PC-9 (cell line): Measurements from ENCODE around the gene LSP1. TPM values are rescaled to one million over a fixed set of nuclear protein-coding genes. Genes with fewer than 3 reads are reported as not detected.

Source experiments
- BruUV-seq: library from RNA; stranded (reverse); fragments of 400-500 nt; replicated peaks from 2 replicates; lab custom pipeline; 2021; lab: Mats Ljungman, UMichigan
- CTCF ChIA-PET: fragments of 300-600 bp; sonication (Branson Sonifier 250); formaldehyde crosslinking; loops from one replicate; lab custom pipeline; 2022; ENCODE audit warnings: antibody characterized with exemption; lab: Charles Lee
- POLR2A ChIA-PET: fragments of 300-600 bp; sonication (Branson Sonifier 250); formaldehyde crosslinking; loops from one replicate; lab custom pipeline; 2022; ENCODE audit warnings: antibody characterized with exemption; ENCODE audit not compliant: unreplicated experiment; lab: Charles Lee
- DNase-seq, 2 experiments: peaks; one replicate each; pipeline versions ENCODE4 v3.0.0 to v3.0.0-alpha.2; 2015 to 2022; ENCODE audit warnings: mixed read lengths in 1 of 2
- H2AFZ ChIP-seq: fragments of 200-600 bp; sonication (generic); 2 replicates; pipeline ENCODE4 v1.8.1; 2017; ENCODE audit warnings: antibody characterized with exemption
- H3F3A ChIP-seq: fragments of 200-600 bp; sonication (generic); 2 replicates; pipeline ENCODE4 v1.8.1; 2017; ENCODE audit warnings: antibody characterized with exemption, mild to moderate bottlenecking, low read depth; ENCODE audit not compliant: insufficient read depth
- H3K27ac ChIP-seq: fragments of 200-600 bp; sonication (generic); 2 replicates; pipeline ENCODE4 v1.6.1; 2016; ENCODE audit warnings: mixed run types
- H3K27me3 ChIP-seq: fragments of 200-600 bp; sonication (generic); 2 replicates; pipeline ENCODE4 v1.6.1; 2016; ENCODE audit warnings: low read depth, mixed run types; ENCODE audit not compliant: insufficient read depth
- H3K36me3 ChIP-seq: fragments of 200-600 bp; sonication (generic); 2 replicates; pipeline ENCODE4 v1.6.1; 2016; ENCODE audit warnings: low read depth, mixed run types
- H3K4me1 ChIP-seq: fragments of 200-600 bp; sonication (generic); replicated peaks from 2 replicates; pipeline ENCODE4 v1.6.1; 2016; ENCODE audit warnings: mixed run types; ENCODE audit not compliant: insufficient read depth
- H3K4me2 ChIP-seq: fragments of 200-600 bp; sonication (generic); 2 replicates; pipeline ENCODE4 v1.6.1; 2017; ENCODE audit warnings: mixed run types
- H3K4me3 ChIP-seq: fragments of 200-600 bp; sonication (generic); 2 replicates; pipeline ENCODE4 v1.6.1; 2016; ENCODE audit warnings: mixed run types
- H3K79me2 ChIP-seq: fragments of 200-600 bp; sonication (generic); 2 replicates; pipeline ENCODE4 v1.6.1; 2017; ENCODE audit warnings: low read depth, mixed run types
- H3K9me2 ChIP-seq: fragments of 200-600 bp; sonication (generic); 2 replicates; pipeline ENCODE4 v1.8.1; 2017; ENCODE audit warnings: mild to moderate bottlenecking; ENCODE audit not compliant: insufficient read depth
- H3K9me3 ChIP-seq: fragments of 200-600 bp; sonication (generic); 2 replicates; pipeline ENCODE4 v1.8.1; 2016; ENCODE audit warnings: low read depth; ENCODE audit not compliant: insufficient read depth
- H4K20me1 ChIP-seq: fragments of 200-600 bp; sonication (generic); 2 replicates; pipeline ENCODE4 v1.8.1; 2017; ENCODE audit not compliant: insufficient read depth
- EZH2 ChIP-seq: fragments of 200-600 bp; sonication (generic); IDR thresholded peaks from 2 replicates; pipeline ENCODE4 v1.8.0; 2017; ENCODE audit warnings: antibody characterized with exemption, low read depth
- intact Hi-C: fragments of 100-400 bp; cut with micrococcal nuclease; formaldehyde crosslinking; loops from one replicate; pipeline ENCODE4 v1.10.0; 2022; ENCODE audit not compliant: unreplicated experiment
- total RNA-seq: library from RNA; stranded (reverse); gene quantifications from 2 replicates; pipeline ENCODE4 v1.2.3, GENCODE V29; 2021
- TF ChIP-seq, protein P1 (sequence below): fragments of 200-600 bp; sonication (generic); conservative IDR thresholded peaks from 2 replicates; pipeline ENCODE4 v1.6.1; 2017; ENCODE audit warnings: mixed run types, antibody characterized with exemption, mild to moderate bottlenecking, moderate library complexity

The LSP1 gene
- total RNA-seq, 1 experiment from 2014 or later = 2.6 TPM

DNA sequence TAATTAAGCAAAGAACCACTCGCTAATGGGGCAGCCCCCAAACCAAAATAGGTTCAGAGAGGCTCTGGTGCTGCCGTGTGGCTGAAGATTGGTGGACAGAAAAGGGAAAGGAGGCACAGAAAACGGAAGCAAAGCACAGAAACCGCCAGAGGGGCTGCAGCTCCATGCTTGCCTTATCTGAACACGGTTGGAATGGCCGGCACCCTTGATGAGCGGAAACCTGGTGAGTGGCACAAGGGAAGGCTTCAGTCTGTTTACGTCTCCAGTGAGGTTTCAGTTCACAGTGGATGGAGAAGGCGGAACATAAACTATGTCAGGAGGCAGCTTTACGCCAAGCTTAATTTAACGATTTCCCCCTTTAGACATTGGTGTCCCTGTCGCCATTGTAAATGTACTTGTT, 44.0 kb downstream of the LSP1 start:
- Histone ChIP-seq H3K9me3 (no peaks in the 10 kb centered on the region), H3K4me2 (no peak overlapping the region), H3K4me1 (no peaks in the 10 kb centered on the region), H3K79me2 (no peaks in the 10 kb centered on the region), H4K20me1 (no peaks in the 10 kb centered on the region), H3F3A (no peaks in the 10 kb centered on the region), H3K36me3 (no peaks in the 10 kb centered on the region), H3K27ac (no peak overlapping the region), H3K4me3 (no peak overlapping the region), H3K27me3 (peaks cover 53% of the 10 kb centered on the region), H2AFZ (no peak overlapping the region), H3K9me2 (no peaks in the 10 kb centered on the region)
- intact Hi-C loops = no loop called here
- ChIA-PET CTCF (no interaction called here), POLR2A (no interaction called here)
- no peak for DNase-seq
- BruUV-seq = no TSS peak
- TF ChIP-seq, protein P1, sequence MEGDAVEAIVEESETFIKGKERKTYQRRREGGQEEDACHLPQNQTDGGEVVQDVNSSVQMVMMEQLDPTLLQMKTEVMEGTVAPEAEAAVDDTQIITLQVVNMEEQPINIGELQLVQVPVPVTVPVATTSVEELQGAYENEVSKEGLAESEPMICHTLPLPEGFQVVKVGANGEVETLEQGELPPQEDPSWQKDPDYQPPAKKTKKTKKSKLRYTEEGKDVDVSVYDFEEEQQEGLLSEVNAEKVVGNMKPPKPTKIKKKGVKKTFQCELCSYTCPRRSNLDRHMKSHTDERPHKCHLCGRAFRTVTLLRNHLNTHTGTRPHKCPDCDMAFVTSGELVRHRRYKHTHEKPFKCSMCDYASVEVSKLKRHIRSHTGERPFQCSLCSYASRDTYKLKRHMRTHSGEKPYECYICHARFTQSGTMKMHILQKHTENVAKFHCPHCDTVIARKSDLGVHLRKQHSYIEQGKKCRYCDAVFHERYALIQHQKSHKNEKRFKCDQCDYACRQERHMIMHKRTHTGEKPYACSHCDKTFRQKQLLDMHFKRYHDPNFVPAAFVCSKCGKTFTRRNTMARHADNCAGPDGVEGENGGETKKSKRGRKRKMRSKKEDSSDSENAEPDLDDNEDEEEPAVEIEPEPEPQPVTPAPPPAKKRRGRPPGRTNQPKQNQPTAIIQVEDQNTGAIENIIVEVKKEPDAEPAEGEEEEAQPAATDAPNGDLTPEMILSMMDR = no peak
- TF ChIP-seq EZH2 = no peak

DNA sequence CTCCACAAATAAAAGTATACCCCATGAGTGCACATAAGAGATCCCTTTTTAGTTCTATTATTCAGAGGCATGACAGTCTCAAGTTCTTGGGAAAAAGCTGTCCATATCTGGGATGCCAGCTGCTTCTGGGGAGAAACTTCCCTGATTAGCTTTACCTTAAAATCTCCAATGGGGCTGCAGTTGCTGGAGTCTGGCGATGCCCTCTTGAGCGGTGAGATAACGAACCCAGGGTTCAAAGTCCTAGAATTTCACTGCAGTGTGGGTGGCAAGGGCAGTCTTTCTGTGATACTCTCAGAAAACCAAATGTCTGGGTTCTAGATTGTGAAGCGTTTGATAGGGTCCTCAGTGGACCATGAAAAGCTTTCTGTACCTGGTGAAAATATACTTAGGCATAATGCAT, 46.2 kb downstream of the LSP1 start:
- Histone ChIP-seq H3K9me2 (no peaks in the 10 kb centered on the region), H3K36me3 (no peaks in the 10 kb centered on the region), H3K4me2 (no peak overlapping the region), H3K27ac (no peak overlapping the region), H3K4me3 (no peak overlapping the region), H4K20me1 (no peaks in the 10 kb centered on the region), H3K4me1 (no peaks in the 10 kb centered on the region), H3K79me2 (no peaks in the 10 kb centered on the region), H3F3A (no peaks in the 10 kb centered on the region), H2AFZ (no peak overlapping the region), H3K27me3 (peaks cover 55% of the 10 kb centered on the region), H3K9me3 (no peaks in the 10 kb centered on the region)
- no TSS peak for BruUV-seq
- DNase-seq = no peak
- ChIA-PET CTCF (no interaction called here), POLR2A (no interaction called here)
- TF ChIP-seq, protein P1 = no peak
- TF ChIP-seq EZH2 = no peak
- intact Hi-C loops = no loop called here

DNA sequence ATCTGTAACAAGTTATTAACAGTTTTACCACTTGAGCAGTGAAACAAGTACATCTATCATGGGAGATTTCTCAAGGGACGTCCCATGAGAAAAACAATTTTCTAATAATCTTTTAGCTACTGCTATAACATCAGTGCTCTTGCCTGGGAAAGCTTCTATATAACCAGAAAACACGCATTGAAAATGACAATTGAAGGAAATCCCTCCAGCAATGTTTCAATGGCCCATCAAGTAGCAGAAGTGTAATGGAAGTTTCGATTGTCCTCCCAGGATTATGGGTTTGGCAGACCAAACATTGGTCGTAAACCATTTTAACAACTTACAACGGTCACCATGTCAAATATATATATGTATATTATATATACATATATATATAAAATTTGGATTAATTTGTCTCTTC, 46.8 kb downstream of the LSP1 start:
- H3K79me2 ChIP-seq = no peaks in the 10 kb centered on the region
- ChIA-PET CTCF (no interaction called here), POLR2A (no interaction called here)
- no peak overlapping the region for H2AFZ ChIP-seq
- H3F3A ChIP-seq = no peaks in the 10 kb centered on the region
- no peaks in the 10 kb centered on the region for H4K20me1 ChIP-seq
- BruUV-seq = no TSS peak
- no peaks in the 10 kb centered on the region for H3K36me3 ChIP-seq
- TF ChIP-seq EZH2 = no peak
- H3K27me3 ChIP-seq = peaks cover 55% of the 10 kb centered on the region
- no peaks in the 10 kb centered on the region for H3K9me3 ChIP-seq
- H3K9me2 ChIP-seq = no peaks in the 10 kb centered on the region
- no peak overlapping the region for H3K27ac ChIP-seq
- DNase-seq = no peak
- intact Hi-C loops = no loop called here
- H3K4me2 ChIP-seq = no peak overlapping the region
- H3K4me3 ChIP-seq = no peak overlapping the region
- no peaks in the 10 kb centered on the region for H3K4me1 ChIP-seq

DNA sequence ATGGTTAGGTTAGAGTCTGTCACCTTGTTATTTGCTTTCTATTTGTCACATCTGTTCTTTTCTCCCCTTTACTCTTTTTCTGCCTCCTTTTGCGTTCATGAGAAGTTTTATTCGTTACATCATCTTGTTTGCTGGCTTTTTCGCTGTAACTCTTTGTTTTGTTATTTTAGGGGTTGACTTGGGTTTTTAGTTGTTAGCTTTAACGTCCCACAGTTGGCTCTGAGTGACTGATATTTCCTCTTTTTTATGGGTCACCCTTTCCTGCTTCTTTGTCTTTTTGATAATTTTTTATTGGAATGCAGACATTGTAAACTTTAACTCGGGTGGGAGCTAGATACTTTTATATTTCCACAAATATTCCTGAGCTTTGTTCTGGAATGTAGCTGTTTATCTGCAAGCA, 53.3 kb downstream of the LSP1 start:
- Histone ChIP-seq H2AFZ (no peak overlapping the region), H3F3A (no peaks in the 10 kb centered on the region), H3K4me1 (no peaks in the 10 kb centered on the region), H3K36me3 (no peaks in the 10 kb centered on the region), H3K79me2 (no peaks in the 10 kb centered on the region), H3K9me3 (no peaks in the 10 kb centered on the region), H3K9me2 (no peaks in the 10 kb centered on the region), H4K20me1 (no peaks in the 10 kb centered on the region), H3K4me2 (no peak overlapping the region), H3K27ac (no peak overlapping the region), H3K27me3 (peaks cover 53% of the 10 kb centered on the region), H3K4me3 (no peak overlapping the region)
- intact Hi-C loops = no loop called here
- ChIA-PET POLR2A (interaction anchor here (0.6 kb wide), 1 partner anchor 25 kb away, joined by 3 read pairs; no protein-coding TSS in a partner anchor), CTCF (interaction anchor here (0.5 to 0.8 kb wide), 2 partner anchors 206 to 353 kb away, joined by 3 to 9 read pairs; no protein-coding TSS in a partner anchor)
- BruUV-seq = no TSS peak
- no peak for TF ChIP-seq EZH2
- TF ChIP-seq, protein P1 = no peak
- DNase-seq = no peak
